Astrocyte of the cerebellum (primary cell): ENCODE data around the gene PIP5K1B.
A peak's percentile ranks its signal among the peaks of the same experiment; 100 is the strongest.

ENCODE experiments used
- DNase-seq: peaks from one replicate; pipeline ENCODE4 v3.0.0-alpha.2; 2011; ENCODE audit warnings: low read depth
- H3K4me3 ChIP-seq: 2 replicates; pipeline ENCODE4 v1.5.1; 2011; ENCODE audit warnings: mild to moderate bottlenecking, low read depth, low read length, moderate library complexity
- CTCF ChIP-seq: IDR thresholded peaks from 2 replicates; pipeline ENCODE4 v1.5.1; 2012; ENCODE audit warnings: low read length, low read depth, moderate library complexity, mild to moderate bottlenecking; ENCODE audit errors: missing control alignments
- in situ Hi-C: cut with HindIII; loops from 2 replicates; pipeline ENCODE4 v1.10.0; 2017; ENCODE audit warnings: low sequenced_read_pairs

The PIP5K1B gene

GRCh38 chr9:68771376-68771775 is 66.3 kb downstream of the PIP5K1B start:
- TF ChIP-seq CTCF, result no peak
- DNase-seq, result no peak
- in situ Hi-C loops, result no loop called here
- no peak overlapping the region for H3K4me3 ChIP-seq

GRCh38 chr9:68775003-68775730 is 70.1 kb downstream of the PIP5K1B start:
- in situ Hi-C loops, result no loop called here
- no peak for TF ChIP-seq CTCF
- H3K4me3 ChIP-seq, result no peak overlapping the region
- DNase-seq, result no peak

GRCh38 chr9:68777070-68777763 is 72.2 kb downstream of the PIP5K1B start:
- TF ChIP-seq CTCF, result no peak
- no peak for DNase-seq
- no peak overlapping the region for H3K4me3 ChIP-seq
- in situ Hi-C loops, result no loop called here

- no peak for DNase-seq
- TF ChIP-seq CTCF, result no peak
- H3K4me3 ChIP-seq, result no peak overlapping the region
- in situ Hi-C loops, result no loop called here
Observed at GRCh38 chr9:68778635-68779034, 73.6 kb downstream of the PIP5K1B start.

- DNase-seq, result peak; percentile 85
- peak overlapping the region; percentile 70 for H3K4me3 ChIP-seq
- TF ChIP-seq CTCF, result peak; percentile 32
- in situ Hi-C loops, result no loop called here
Observed at GRCh38 chr9:68779558-68780379, 74.7 kb downstream of the PIP5K1B start.

- in situ Hi-C loops, result no loop called here
- peak; percentile 2 for DNase-seq
- TF ChIP-seq CTCF, result no peak
- H3K4me3 ChIP-seq, result peak overlapping the region; percentile 70
Observed at GRCh38 chr9:68780380-68780712, 75.3 kb downstream of the PIP5K1B start.
